ENCODE results near the gene ZNHIT1.
"Not testable (repeated sequence)": the region's sequence is repeated elsewhere in the genome, so short reads cannot be mapped to it uniquely, and the experiment has no call there.

The ZNHIT1 gene

GRCh38 chr7:101244375-101245146 lies 26.6 kb downstream of the ZNHIT1 start, which contains the start of gene FIS1:
Gene FIS1 (minus strand): TSS chr7:101245081. CDS start chr7:101245004, 77 bp downstream.
- no peaks in the 10 kb centered on the region for H3K27me3 ChIP-seq
- H3K36me3 ChIP-seq: peaks cover 23% of the 10 kb centered on the region
- H3K27ac ChIP-seq: peak within 1 kb of the TSS; percentile 88
- H3K9me3 ChIP-seq: no peaks in the 10 kb centered on the region
- peak within 1 kb of the TSS; percentile 94 to 99 for H3K4me3 ChIP-seq (ENCODE audit: low read depth in 1 of 2, low read length in 1 of 2)
- peak; percentile 97 for TF ChIP-seq CTCF (IDR thresholded peaks at IDR 0.05)
- H3K4me1 ChIP-seq (ENCODE audit: control insufficient read depth in 1 of 2, insufficient read depth in 1 of 2, low read depth in 1 of 2, low read length in 1 of 2): peaks cover 32 to 41% of the 10 kb centered on the region in 2 experiments

GRCh38 chr7:101245147-101245668 lies 27.2 kb downstream of the ZNHIT1 start:
- Histone ChIP-seq H3K4me1 (ENCODE audit: control insufficient read depth in 1 of 2, insufficient read depth in 1 of 2, low read depth in 1 of 2, low read length in 1 of 2) (peaks cover 31 to 43% of the 10 kb centered on the region in 2 experiments), H3K27me3 (no peaks in the 10 kb centered on the region), H3K9me3 (no peaks in the 10 kb centered on the region), H3K27ac (peak overlapping the region; percentile 88), H3K36me3 (peaks cover 19% of the 10 kb centered on the region), H3K4me3 (ENCODE audit: low read depth in 1 of 2, low read length in 1 of 2) (peak overlapping the region; percentile 94 to 99)
- no peak for TF ChIP-seq CTCF (IDR thresholded peaks at IDR 0.05)

- H3K4me3 ChIP-seq (ENCODE audit: low read depth in 1 of 2, low read length in 1 of 2): no peak overlapping the region
- no peaks in the 10 kb centered on the region for H3K9me3 ChIP-seq
- TF ChIP-seq CTCF (IDR thresholded peaks at IDR 0.05): no peak
- no peak overlapping the region for H3K27ac ChIP-seq
- H3K27me3 ChIP-seq: no peaks in the 10 kb centered on the region
- peaks cover 37 to 45% of the 10 kb centered on the region in 2 experiments for H3K4me1 ChIP-seq (ENCODE audit: control insufficient read depth in 1 of 2, insufficient read depth in 1 of 2, low read depth in 1 of 2, low read length in 1 of 2)
- H3K36me3 ChIP-seq: peaks cover 13% of the 10 kb centered on the region
Measured at GRCh38 chr7:101248276-101248675, 30.3 kb downstream of the ZNHIT1 start.

- TF ChIP-seq CTCF (IDR thresholded peaks at IDR 0.05): no peak
- H3K36me3 ChIP-seq: peaks cover 13% of the 10 kb centered on the region
- no peaks in the 10 kb centered on the region for H3K9me3 ChIP-seq
- H3K27ac ChIP-seq: no peak overlapping the region
- H3K4me3 ChIP-seq (ENCODE audit: low read depth in 1 of 2, low read length in 1 of 2): no peak overlapping the region
- H3K4me1 ChIP-seq (ENCODE audit: control insufficient read depth in 1 of 2, insufficient read depth in 1 of 2, low read depth in 1 of 2, low read length in 1 of 2): peaks cover 25 to 28% of the 10 kb centered on the region in 2 experiments
- H3K27me3 ChIP-seq: peaks cover 11% of the 10 kb centered on the region
Measured at GRCh38 chr7:101250324-101250723, 32.4 kb downstream of the ZNHIT1 start.

- H3K4me1 ChIP-seq (ENCODE audit: control insufficient read depth in 1 of 2, insufficient read depth in 1 of 2, low read depth in 1 of 2, low read length in 1 of 2): peaks cover 22 to 25% of the 10 kb centered on the region in 2 experiments
- H3K9me3 ChIP-seq: no peaks in the 10 kb centered on the region
- peak overlapping the region; percentile 92 for H3K27ac ChIP-seq
- H3K4me3 ChIP-seq (ENCODE audit: low read depth in 1 of 2, low read length in 1 of 2): peak overlapping the region; percentile 84 to 94
- H3K36me3 ChIP-seq: peaks cover 13% of the 10 kb centered on the region
- TF ChIP-seq CTCF (IDR thresholded peaks at IDR 0.05): peak; percentile 21
- peaks cover 24% of the 10 kb centered on the region for H3K27me3 ChIP-seq
Measured at GRCh38 chr7:101251871-101252659, 34.1 kb downstream of the ZNHIT1 start.

GRCh38 chr7:101253199-101253598 lies 35.2 kb downstream of the ZNHIT1 start:
- peaks cover 27% of the 10 kb centered on the region for H3K27me3 ChIP-seq
- H3K27ac ChIP-seq, H3K36me3 ChIP-seq, H3K9me3 ChIP-seq: not testable (repeated sequence)
- H3K4me1 ChIP-seq (ENCODE audit: control insufficient read depth in 1 of 2, insufficient read depth in 1 of 2, low read depth in 1 of 2, low read length in 1 of 2): peaks cover 22 to 25% of the 10 kb centered on the region in 2 experiments
- peak overlapping the region in 1 of 2 experiments; percentile 94 for H3K4me3 ChIP-seq (ENCODE audit: low read depth in 1 of 2, low read length in 1 of 2)
